Hematopoietic multipotent progenitor cell treated with erythropoietin and hydrocortisone succinate and interleukin-3 and kit ligand, for 8 days (in vitro differentiated cells): ENCODE results near the gene VGLL4.
"Not testable (repeated sequence)": the region's sequence is repeated elsewhere in the genome, so short reads cannot be mapped to it uniquely, and the experiment has no call there.

Experiments
- DNase-seq: peaks from one replicate; pipeline ENCODE4 v3.0.0-alpha.2; 2015

The VGLL4 gene

GRCh38 chr3:11643605-11644087, at the start of gene VGLL4:
Gene VGLL4 (minus strand): TSS chr3:11643915. CDS start chr3:11643518, 397 bp downstream.
- peak; percentile 84 for DNase-seq

- DNase-seq, result no peak
These were observed 48.8 kb upstream of the VGLL4 start for GRCh38 chr3:11692532-11692813.

GRCh38 chr3:11691767-11692531, 48.2 kb upstream of the VGLL4 start:
- DNase-seq, result no peak

- no peak for DNase-seq
These were observed 47.4 kb upstream of the VGLL4 start for GRCh38 chr3:11690863-11691766.

- DNase-seq, result no peak
These were observed 46.0 kb upstream of the VGLL4 start for GRCh38 chr3:11689749-11690148.

- not testable (repeated sequence) for DNase-seq
These were observed 41.3 kb upstream of the VGLL4 start for GRCh38 chr3:11684980-11685379.

GRCh38 chr3:11680509-11680908, 36.8 kb upstream of the VGLL4 start:
- DNase-seq, result no peak

GRCh38 chr3:11679964-11680363, 36.2 kb upstream of the VGLL4 start:
- no peak for DNase-seq

GRCh38 chr3:11672363-11672762, 28.6 kb upstream of the VGLL4 start:
- no peak for DNase-seq

GRCh38 chr3:11671648-11672100, 28.0 kb upstream of the VGLL4 start:
- DNase-seq, result peak; percentile 14

GRCh38 chr3:11668243-11669235, 24.8 kb upstream of the VGLL4 start:
- no peak for DNase-seq

GRCh38 chr3:11665331-11665730, 21.6 kb upstream of the VGLL4 start:
- no peak for DNase-seq

GRCh38 chr3:11662392-11662990, 18.8 kb upstream of the VGLL4 start:
- peak; percentile 29 for DNase-seq

GRCh38 chr3:11661827-11662226, 18.1 kb upstream of the VGLL4 start:
- peak; percentile 87 for DNase-seq

- no peak for DNase-seq
These were observed 17.4 kb upstream of the VGLL4 start for GRCh38 chr3:11661052-11661656.

GRCh38 chr3:11660242-11660641, 16.5 kb upstream of the VGLL4 start:
- DNase-seq, result no peak

GRCh38 chr3:11658180-11658579, 14.5 kb upstream of the VGLL4 start:
- no peak for DNase-seq

GRCh38 chr3:11655196-11655928, 11.6 kb upstream of the VGLL4 start:
- no peak for DNase-seq

- no peak for DNase-seq
These were observed 10.5 kb upstream of the VGLL4 start for GRCh38 chr3:11654166-11654565.

GRCh38 chr3:11653298-11654055, 9.8 kb upstream of the VGLL4 start:
- peak; percentile 25 for DNase-seq
